ENCODE results near the gene HTR3E.

GRCh38 chr3:184075901-184076300 lies 21.0 kb upstream of the HTR3E start:
- TF ChIP-seq POLR2A (IDR thresholded peaks at IDR 0.05) (no peak), EP300 (IDR thresholded peaks at IDR 0.05) (no peak), CTCF (IDR thresholded peaks at IDR 0.05) (no peak), POLR2AphosphoS5 (IDR thresholded peaks at IDR 0.05) (no peak)
